Glutamatergic neuron (in vitro differentiated cells): ENCODE data around the gene BSG. TPM values are rescaled to one million over a fixed set of nuclear protein-coding genes. Genes with fewer than 3 reads are reported as not detected.

Experiments used
- DNase-seq: peaks from one replicate; pipeline ENCODE4 v3.0.0; 2022
- H3K27ac Mint-ChIP-seq: one replicate; pipeline ENCODE4 v1.8.0; 2020; ENCODE audit warnings: mild to moderate bottlenecking, mixed read lengths, inconsistent platforms; ENCODE audit not compliant: unreplicated experiment
- H3K27me3 Mint-ChIP-seq: one replicate; pipeline ENCODE4 v1.8.0; 2020; ENCODE audit warnings: mild to moderate bottlenecking, moderate library complexity, mixed read lengths, inconsistent platforms; ENCODE audit not compliant: unreplicated experiment
- H3K36me3 Mint-ChIP-seq: one replicate; pipeline ENCODE4 v1.8.0; 2020; ENCODE audit warnings: mild to moderate bottlenecking, mixed read lengths, inconsistent platforms; ENCODE audit not compliant: unreplicated experiment
- H3K4me1 Mint-ChIP-seq: one replicate; pipeline ENCODE4 v1.8.0; 2020; ENCODE audit warnings: mild to moderate bottlenecking, low read depth, mixed read lengths, inconsistent platforms; ENCODE audit not compliant: unreplicated experiment
- H3K4me3 Mint-ChIP-seq: one replicate; pipeline ENCODE4 v1.8.0; 2020; ENCODE audit warnings: mild to moderate bottlenecking, mixed read lengths, inconsistent platforms; ENCODE audit not compliant: unreplicated experiment
- H3K9me3 Mint-ChIP-seq: one replicate; pipeline ENCODE4 v1.8.0; 2020; ENCODE audit warnings: mild to moderate bottlenecking, moderate library complexity, mixed read lengths, inconsistent platforms; ENCODE audit not compliant: unreplicated experiment
- CTCF ChIP-seq: fragments of 200-600 bp; sonication (generic); IDR thresholded peaks from one replicate; pipeline ENCODE4 v1.5.0; 2021; ENCODE audit not compliant: partially characterized antibody, unreplicated experiment
- total RNA-seq: library from RNA; stranded (reverse); fragmentation: NEBNext Ultra II Directional; extraction: Animal tissue kit (Norgen Biotek cat#: 25700); gene quantifications from one replicate; pipeline ENCODE4 v1.2.1, GENCODE V29; 2021; ENCODE audit not compliant: unreplicated experiment

BSG gene
- total RNA-seq, 1 donor from 2014 or later: 470 TPM

GRCh38 chr19:536881-537404 is 35.5 kb upstream of the BSG start:
- no peaks in the 10 kb centered on the region for H3K36me3 Mint-ChIP-seq
- H3K9me3 Mint-ChIP-seq: peaks cover 5% of the 10 kb centered on the region
- DNase-seq: no peak
- H3K27ac Mint-ChIP-seq: no peak overlapping the region
- no peak overlapping the region for H3K4me3 Mint-ChIP-seq
- TF ChIP-seq CTCF: no peak
- H3K4me1 Mint-ChIP-seq: peaks cover 4% of the 10 kb centered on the region
- H3K27me3 Mint-ChIP-seq: peaks cover 6% of the 10 kb centered on the region

- DNase-seq: no peak
- no peak overlapping the region for H3K27ac Mint-ChIP-seq
- H3K4me3 Mint-ChIP-seq: no peak overlapping the region
- peaks cover 4% of the 10 kb centered on the region for H3K4me1 Mint-ChIP-seq
- no peak for TF ChIP-seq CTCF
- H3K36me3 Mint-ChIP-seq: no peaks in the 10 kb centered on the region
- peaks cover 4% of the 10 kb centered on the region for H3K9me3 Mint-ChIP-seq
- peaks cover 4% of the 10 kb centered on the region for H3K27me3 Mint-ChIP-seq
These were observed 33.6 kb upstream of the BSG start for GRCh38 chr19:538641-539428.

DNA sequence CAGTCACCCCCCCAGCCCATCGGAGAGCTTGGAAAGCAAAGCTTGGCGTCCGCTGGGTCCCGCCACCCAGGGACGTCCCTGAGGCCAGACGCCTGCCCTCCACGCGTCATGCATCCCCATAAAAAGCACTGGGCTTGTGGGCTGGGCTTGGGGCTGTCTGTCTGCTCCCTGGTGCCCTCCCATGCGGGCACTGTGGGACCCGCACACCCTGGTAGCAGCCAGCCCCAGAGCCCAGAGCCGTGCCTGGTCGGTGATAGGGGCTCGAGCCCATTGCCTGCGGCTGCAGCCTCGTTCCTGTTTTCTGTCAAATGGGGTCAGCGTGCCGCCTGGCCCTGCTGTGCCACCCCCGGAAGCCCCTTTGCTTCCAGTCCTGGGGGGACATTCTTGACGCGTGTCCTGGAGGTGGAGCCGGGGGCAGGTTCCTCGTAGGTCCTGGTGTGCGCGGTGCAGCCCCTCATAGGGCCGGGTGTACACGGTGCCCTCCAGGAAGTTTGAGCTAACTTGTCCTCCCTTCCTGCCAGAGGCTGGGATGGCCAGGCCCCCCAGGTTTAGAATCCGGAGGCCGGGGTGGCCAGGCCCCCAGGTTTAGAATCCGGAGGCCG is 32.9 kb upstream of the BSG start:
- TF ChIP-seq CTCF: no peak
- peaks cover 4% of the 10 kb centered on the region for H3K9me3 Mint-ChIP-seq
- H3K27ac Mint-ChIP-seq: no peak overlapping the region
- peaks cover 4% of the 10 kb centered on the region for H3K27me3 Mint-ChIP-seq
- DNase-seq: no peak
- no peak overlapping the region for H3K4me3 Mint-ChIP-seq
- H3K4me1 Mint-ChIP-seq: peaks cover 4% of the 10 kb centered on the region
- no peaks in the 10 kb centered on the region for H3K36me3 Mint-ChIP-seq

GRCh38 chr19:540867-541637 is 31.3 kb upstream of the BSG start:
- Mint-ChIP-seq H3K27ac (no peak overlapping the region), H3K36me3 (no peaks in the 10 kb centered on the region), H3K27me3 (peaks cover 5% of the 10 kb centered on the region), H3K4me1 (peaks cover 4% of the 10 kb centered on the region), H3K4me3 (no peak overlapping the region), H3K9me3 (peaks cover 4% of the 10 kb centered on the region)
- DNase-seq: no peak
- TF ChIP-seq CTCF: no peak

GRCh38 chr19:541699-542098 is 30.7 kb upstream of the BSG start:
- peaks cover 5% of the 10 kb centered on the region for H3K27me3 Mint-ChIP-seq
- no peaks in the 10 kb centered on the region for H3K36me3 Mint-ChIP-seq
- peaks cover 4% of the 10 kb centered on the region for H3K4me1 Mint-ChIP-seq
- peaks cover 4% of the 10 kb centered on the region for H3K9me3 Mint-ChIP-seq
- TF ChIP-seq CTCF: no peak
- no peak for DNase-seq
- no peak overlapping the region for H3K27ac Mint-ChIP-seq
- H3K4me3 Mint-ChIP-seq: no peak overlapping the region
